Trophoblast cell (in vitro differentiated cells and primary cell): Measurements from ENCODE around the gene USH1C.

ENCODE experiments used
- DNase-seq, 2 donors: peaks; one replicate each; pipeline ENCODE4 v3.0.0-alpha.2; 2016
- H2AFZ ChIP-seq: 2 replicates; pipeline ENCODE4 v1.6.1; 2013; ENCODE audit warnings: low read length, moderate library complexity, mild to moderate bottlenecking; ENCODE audit not compliant: insufficient read depth, poor library complexity
- H2AK5ac ChIP-seq: 2 replicates; pipeline ENCODE4 v1.6.1; 2013; ENCODE audit warnings: mild to moderate bottlenecking, low read length
- H2BK120ac ChIP-seq: 2 replicates; pipeline ENCODE4 v1.6.1; 2013; ENCODE audit warnings: low read length, mild to moderate bottlenecking, moderate library complexity; ENCODE audit not compliant: insufficient read depth, poor library complexity
- H2BK12ac ChIP-seq: 2 replicates; pipeline ENCODE4 v1.6.1; 2013; ENCODE audit warnings: mild to moderate bottlenecking, low read length, moderate library complexity
- H2BK5ac ChIP-seq: 2 replicates; pipeline ENCODE4 v1.6.1; 2013; ENCODE audit warnings: low read length, low read depth, moderate library complexity, mild to moderate bottlenecking; ENCODE audit not compliant: poor library complexity
- H3K14ac ChIP-seq: 2 replicates; pipeline ENCODE4 v1.6.1; 2013; ENCODE audit warnings: mild to moderate bottlenecking, low read length
- H3K18ac ChIP-seq: 2 replicates; pipeline ENCODE4 v1.6.1; 2013; ENCODE audit warnings: mild to moderate bottlenecking, low read length
- H3K23ac ChIP-seq: 2 replicates; pipeline ENCODE4 v1.6.1; 2013; ENCODE audit warnings: low read length
- H3K27ac ChIP-seq: 2 replicates; pipeline ENCODE4 v1.5.1; 2013; ENCODE audit warnings: low read depth, mild to moderate bottlenecking, inconsistent platforms, low read length, moderate library complexity
- H3K27me3 ChIP-seq: 2 replicates; pipeline ENCODE4 v1.6.1; 2013; ENCODE audit warnings: inconsistent platforms, mild to moderate bottlenecking, low read length, moderate library complexity; ENCODE audit not compliant: insufficient read depth
- H3K36me3 ChIP-seq, 2 experiments: 1 replicate in 1 of 2; 2 replicates in 1 of 2; pipeline ENCODE4 v1.6.1; 2013; ENCODE audit warnings: low read length in 2 of 2, mild to moderate bottlenecking in 2 of 2, moderate library complexity in 1 of 2; ENCODE audit not compliant: insufficient read depth in 2 of 2, control insufficient read depth in 1 of 2
- H3K4ac ChIP-seq: 2 replicates; pipeline ENCODE4 v1.6.1; 2013; ENCODE audit warnings: low read depth, mild to moderate bottlenecking, low read length, moderate library complexity
- H3K4me1 ChIP-seq, 2 experiments: 1 replicate in 1 of 2; 2 replicates in 1 of 2; pipeline ENCODE4 v1.6.1; 2013; ENCODE audit warnings: low read length in 2 of 2, mild to moderate bottlenecking in 2 of 2, moderate library complexity in 1 of 2; ENCODE audit not compliant: insufficient read depth in 2 of 2, control insufficient read depth in 1 of 2
- H3K4me2 ChIP-seq: 2 replicates; pipeline ENCODE4 v1.6.1; 2013; ENCODE audit warnings: inconsistent platforms, mild to moderate bottlenecking, low read length, moderate library complexity
- H3K4me3 ChIP-seq: 2 replicates; pipeline ENCODE4 v1.5.1; 2013; ENCODE audit warnings: mild to moderate bottlenecking, low read depth, low read length, inconsistent platforms
- H3K79me1 ChIP-seq: one replicate; pipeline ENCODE4 v1.6.1; 2013; ENCODE audit warnings: low read length
- H3K79me2 ChIP-seq: 2 replicates; pipeline ENCODE4 v1.6.1; 2013; ENCODE audit warnings: low read length, mild to moderate bottlenecking; ENCODE audit not compliant: control insufficient read depth, insufficient read depth, poor library complexity
- H3K9ac ChIP-seq: 2 replicates; pipeline ENCODE4 v1.6.1; 2013; ENCODE audit warnings: mild to moderate bottlenecking, low read length
- H3K9me3 ChIP-seq: 2 replicates; pipeline ENCODE4 v1.6.1; 2013; ENCODE audit warnings: low read depth, mild to moderate bottlenecking, control low read depth, inconsistent platforms, low read length; ENCODE audit not compliant: insufficient read depth
- H4K12ac ChIP-seq: 2 replicates; pipeline ENCODE4 v1.6.1; 2013; ENCODE audit warnings: low read depth, mild to moderate bottlenecking, low read length, moderate library complexity
- H4K8ac ChIP-seq: 2 replicates; pipeline ENCODE4 v1.6.1; 2013; ENCODE audit warnings: low read depth, mild to moderate bottlenecking, low read length, moderate library complexity
- H4K91ac ChIP-seq: one replicate; pipeline ENCODE4 v1.6.1; 2013; ENCODE audit warnings: low read depth, mild to moderate bottlenecking, low read length, moderate library complexity
- WGBS: extraction: QIAGEN DNeasy Blood & Tissue Kit; methylation state at CpG from one replicate; pipeline ENCODE4 v1.1.7; 2013; ENCODE audit warnings: missing lambda C conversion rate; ENCODE audit not compliant: insufficient read length, insufficient coverage; ENCODE audit errors: extremely low coverage; 5-methylcytosine and 5-hydroxymethylcytosine counted together

Gene USH1C

DNA sequence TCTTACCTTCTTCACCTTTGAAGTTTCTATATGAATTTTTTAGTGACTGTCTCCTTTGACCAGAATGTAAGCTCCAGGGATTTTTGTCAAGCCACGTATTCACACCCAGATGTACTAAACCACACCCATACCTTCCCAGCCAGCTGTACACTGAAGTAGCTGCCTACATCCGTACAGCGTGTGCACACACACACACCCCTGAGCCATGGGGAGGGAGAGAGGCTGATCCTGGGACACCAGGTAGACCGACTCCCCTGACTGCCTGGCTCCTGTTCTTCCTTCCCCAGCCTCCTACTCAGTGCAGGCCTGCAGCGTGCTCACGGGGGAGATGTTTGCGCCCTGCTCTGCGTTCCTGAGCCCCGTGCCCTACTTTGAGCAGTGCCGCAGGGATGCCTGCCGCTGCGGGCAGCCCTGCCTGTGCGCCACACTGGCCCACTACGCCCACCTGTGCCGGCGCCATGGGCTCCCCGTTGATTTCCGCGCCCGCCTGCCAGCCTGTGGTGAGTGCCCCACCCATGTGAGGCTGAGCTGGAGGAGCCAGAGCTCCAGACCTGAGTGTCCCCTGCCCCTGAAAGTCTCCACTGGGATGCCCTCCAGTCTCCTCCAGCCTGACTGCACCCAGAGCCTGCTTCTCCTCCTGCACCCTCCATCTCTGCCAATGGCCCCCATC, 28.7 kb upstream of the USH1C start:
- H3K9me3 ChIP-seq: peaks cover 3% of the 10 kb centered on the region
- H3K4me1 ChIP-seq: peaks cover 0 to 2% of the 10 kb centered on the region in 2 experiments
- no peak overlapping the region for H3K18ac ChIP-seq
- no peak overlapping the region for H2BK120ac ChIP-seq
- no peak overlapping the region for H3K9ac ChIP-seq
- DNase-seq: no peak
- no peak overlapping the region for H4K12ac ChIP-seq
- H3K4me2 ChIP-seq: no peak overlapping the region
- H3K4me3 ChIP-seq: no peak overlapping the region
- H3K36me3 ChIP-seq: no peaks in the 10 kb centered on the region
- no peaks in the 10 kb centered on the region for H3K79me1 ChIP-seq
- H3K27me3 ChIP-seq: no peaks in the 10 kb centered on the region
- H3K14ac ChIP-seq: no peak overlapping the region
- H2AFZ ChIP-seq: no peak overlapping the region
- H4K91ac ChIP-seq: no peak overlapping the region
- no peak overlapping the region for H3K23ac ChIP-seq
- H3K4ac ChIP-seq: no peak overlapping the region
- no peak overlapping the region for H2BK12ac ChIP-seq
- H3K27ac ChIP-seq: no peak overlapping the region
- no peak overlapping the region for H4K8ac ChIP-seq
- no CpG with 5 or more reads among the region's 20 CpGs for WGBS
- no peak overlapping the region for H2BK5ac ChIP-seq
- no peaks in the 10 kb centered on the region for H3K79me2 ChIP-seq
- H2AK5ac ChIP-seq: no peak overlapping the region

DNA sequence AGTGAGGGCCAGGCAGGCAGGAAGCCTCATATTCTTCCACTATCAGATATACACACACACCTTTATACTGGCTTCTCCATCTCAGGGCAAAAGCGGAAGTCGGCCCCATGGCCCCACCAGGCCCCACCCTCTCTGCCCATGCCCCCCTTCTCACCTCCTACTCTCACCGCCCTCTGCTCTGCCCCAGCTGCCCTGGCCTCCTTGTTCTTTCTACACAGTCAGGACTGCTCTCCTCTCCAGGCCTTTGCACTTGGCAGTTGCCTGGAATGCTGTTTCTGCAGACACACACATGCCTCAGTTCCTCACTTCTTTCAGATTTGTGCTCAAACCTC, 28.1 kb upstream of the USH1C start:
- Histone ChIP-seq H2AK5ac (no peak overlapping the region), H3K4me1 (peaks cover 0 to 2% of the 10 kb centered on the region in 2 experiments), H3K14ac (no peak overlapping the region), H3K36me3 (no peaks in the 10 kb centered on the region), H3K27ac (no peak overlapping the region), H3K79me1 (no peaks in the 10 kb centered on the region), H2BK5ac (no peak overlapping the region), H3K9me3 (peaks cover 3% of the 10 kb centered on the region), H4K12ac (no peak overlapping the region), H3K79me2 (no peaks in the 10 kb centered on the region), H3K4ac (no peak overlapping the region), H3K4me3 (no peak overlapping the region), H4K91ac (no peak overlapping the region), H2BK120ac (no peak overlapping the region), H3K23ac (no peak overlapping the region), H3K9ac (no peak overlapping the region), H2BK12ac (no peak overlapping the region), H3K4me2 (no peak overlapping the region), H4K8ac (no peak overlapping the region), H2AFZ (no peak overlapping the region), H3K27me3 (no peaks in the 10 kb centered on the region), H3K18ac (no peak overlapping the region)
- WGBS: no CpG with 5 or more reads among the region's 3 CpGs
- no peak for DNase-seq

DNA sequence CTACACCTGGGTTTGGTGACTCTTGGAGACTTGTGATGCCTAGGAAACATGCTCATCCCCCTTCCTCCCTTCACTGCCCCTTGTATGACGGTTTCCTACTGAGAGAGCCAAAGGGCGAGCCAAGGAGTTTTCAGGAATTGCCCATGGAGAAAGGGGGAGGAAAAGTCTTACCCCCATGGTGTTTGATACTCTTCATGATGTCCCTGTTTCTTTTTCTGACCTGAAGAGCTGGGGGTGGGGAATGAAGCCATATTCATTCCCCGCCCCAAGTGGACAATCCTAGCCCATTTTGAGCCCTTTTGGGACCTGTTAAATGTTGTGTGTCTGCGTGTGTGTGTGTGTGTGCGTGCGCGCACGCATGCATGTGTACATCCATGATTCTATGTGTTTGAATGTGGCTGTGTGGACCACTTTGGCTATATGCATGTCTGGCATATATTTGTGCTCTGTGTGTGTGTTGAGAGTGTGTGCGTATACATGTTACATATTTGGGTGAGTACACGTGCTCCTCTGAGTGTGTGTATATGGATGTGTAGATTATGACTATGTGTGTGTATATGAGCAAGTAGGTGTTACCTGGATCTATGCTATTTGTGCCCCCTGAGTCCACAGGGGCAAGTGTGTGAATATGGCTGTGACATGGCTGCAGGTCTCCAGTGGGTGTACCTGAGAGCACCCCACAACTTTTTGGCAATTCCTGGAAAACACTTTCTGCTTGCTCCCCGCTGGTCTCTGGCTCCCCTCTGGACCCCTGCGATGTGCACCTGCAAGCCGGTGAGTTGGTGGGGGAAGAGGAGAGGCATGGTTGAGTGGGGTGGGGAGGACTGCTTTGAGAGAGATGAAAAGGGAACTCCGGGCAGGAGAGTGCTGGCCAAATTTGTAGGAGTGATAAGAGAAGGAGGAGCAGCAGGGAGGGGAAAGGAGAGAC, 27.5 kb upstream of the USH1C start:
- Histone ChIP-seq H3K4me1 (no peaks in the 10 kb centered on the region), H3K14ac (no peak overlapping the region), H3K23ac (no peak overlapping the region), H3K18ac (no peak overlapping the region), H3K4me2 (no peak overlapping the region), H3K79me2 (no peaks in the 10 kb centered on the region), H3K9ac (no peak overlapping the region), H3K4ac (no peak overlapping the region), H3K4me3 (no peak overlapping the region), H3K27ac (no peak overlapping the region), H3K27me3 (no peaks in the 10 kb centered on the region), H2AK5ac (no peak overlapping the region), H3K79me1 (no peaks in the 10 kb centered on the region), H2BK5ac (no peak overlapping the region), H4K91ac (no peak overlapping the region), H3K9me3 (peaks cover 3% of the 10 kb centered on the region), H2BK12ac (no peak overlapping the region), H4K8ac (no peak overlapping the region), H2BK120ac (no peak overlapping the region), H4K12ac (no peak overlapping the region), H3K36me3 (no peaks in the 10 kb centered on the region), H2AFZ (no peak overlapping the region)
- DNase-seq: no peak
- no CpG with 5 or more reads among the region's 14 CpGs for WGBS

DNA sequence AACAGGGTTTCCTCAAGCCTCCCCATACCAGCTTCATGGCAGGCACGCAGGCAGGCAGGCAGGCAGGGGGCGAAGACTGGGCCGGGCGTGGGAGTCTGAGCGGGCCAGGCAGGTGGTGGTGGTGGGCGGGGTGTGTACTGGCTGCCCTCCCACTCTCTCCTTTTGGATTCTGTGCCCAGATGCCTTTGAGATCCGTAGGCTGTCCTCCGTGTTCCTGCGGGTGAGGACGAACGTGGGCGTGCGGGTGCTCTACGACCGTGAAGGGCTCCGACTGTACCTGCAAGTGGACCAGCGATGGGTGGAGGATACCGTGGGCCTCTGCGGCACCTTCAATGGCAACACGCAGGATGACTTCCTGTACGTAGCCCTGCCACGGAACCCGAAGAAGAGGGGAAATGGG, 25.8 kb upstream of the USH1C start:
- no peak overlapping the region for H2AFZ ChIP-seq
- H3K18ac ChIP-seq: no peak overlapping the region
- H3K79me2 ChIP-seq: no peaks in the 10 kb centered on the region
- H3K4me2 ChIP-seq: no peak overlapping the region
- no peaks in the 10 kb centered on the region for H3K27me3 ChIP-seq
- no peak overlapping the region for H3K14ac ChIP-seq
- no CpG with 5 or more reads among the region's 23 CpGs for WGBS
- DNase-seq: no peak
- no peaks in the 10 kb centered on the region for H3K4me1 ChIP-seq
- H3K23ac ChIP-seq: no peak overlapping the region
- no peak overlapping the region for H4K91ac ChIP-seq
- H2AK5ac ChIP-seq: no peak overlapping the region
- H3K36me3 ChIP-seq: no peaks in the 10 kb centered on the region
- H3K4me3 ChIP-seq: no peak overlapping the region
- no peak overlapping the region for H2BK5ac ChIP-seq
- H4K8ac ChIP-seq: no peak overlapping the region
- H3K9ac ChIP-seq: no peak overlapping the region
- H2BK120ac ChIP-seq: no peak overlapping the region
- H4K12ac ChIP-seq: no peak overlapping the region
- no peak overlapping the region for H3K27ac ChIP-seq
- H2BK12ac ChIP-seq: no peak overlapping the region
- H3K79me1 ChIP-seq: no peaks in the 10 kb centered on the region
- H3K4ac ChIP-seq: no peak overlapping the region
- no peaks in the 10 kb centered on the region for H3K9me3 ChIP-seq
